Measurements from ENCODE around the gene HLF. TPM values are rescaled to one million over a fixed set of nuclear protein-coding genes. Genes with fewer than 3 reads are reported as not detected.

Gene HLF
- total and polyA plus RNA-seq, 2 donors (not counting 3 experiments of a cell fraction or from before 2014, with no cell fraction given): not detected

- BruUV-seq (replicated peaks): no TSS peak
- CTCF ChIA-PET: interaction anchor here (0.9 to 1.7 kb wide), 3 partner anchors 10 to 68 kb away, joined by 3 read pairs; no protein-coding TSS in a partner anchor
- DNase-seq (ENCODE audit: low read depth, low spot score): no peak
Measured at GRCh38 chr17:55229276-55229675, 35.5 kb upstream of the HLF start.

GRCh38 chr17:55230716-55231115 lies 34.0 kb upstream of the HLF start:
- FAIRE-seq: no peak
- H3K27ac ChIP-seq (ENCODE audit: insufficient read depth, low read depth, low read length): no peak overlapping the region
- no peaks in the 10 kb centered on the region for H3K36me3 ChIP-seq (ENCODE audit: control insufficient read depth in 2 of 2, extremely low read depth in 1 of 2, insufficient read depth in 2 of 2, low read length in 2 of 2)
- no peak for DNase-seq (ENCODE audit: low read depth, low spot score)
- no peak overlapping the region for H3K4me2 ChIP-seq (ENCODE audit: insufficient read depth, low read length)
- no peak overlapping the region for H2AFZ ChIP-seq (ENCODE audit: low read depth, low read length)
- ChIA-PET POLR2A (no interaction called here), CTCF (interaction anchor here (0.8 to 1.7 kb wide), 3 partner anchors 8 to 12 kb away, joined by 3 to 4 read pairs (median 3); no protein-coding TSS in a partner anchor)
- H3K9me3 ChIP-seq (replicated peaks; ENCODE audit: control insufficient read depth, insufficient read depth, low read length): no peaks in the 10 kb centered on the region
- H4K20me1 ChIP-seq (replicated peaks; ENCODE audit: control insufficient read depth, extremely low read depth, insufficient read depth, low read length): no peaks in the 10 kb centered on the region
- no peak overlapping the region for H3K4me3 ChIP-seq (replicated peaks in 1 of 3; ENCODE audit: insufficient read depth in 1 of 3, low read depth in 1 of 3, low read length in 3 of 3)
- dilution Hi-C loops (cut with MboI; ENCODE audit: extremely low pct_ligation_motif_present, low sequenced_read_pairs): no loop called here
- H3K27me3 ChIP-seq (ENCODE audit: control insufficient read depth in 2 of 2, insufficient read depth in 2 of 2, low read length in 2 of 2): no peaks in the 10 kb centered on the region
- intact Hi-C loops (cut with micrococcal nuclease): no loop called here
- no peak for TF ChIP-seq POLR2A (IDR thresholded peaks at IDR 0.05; ENCODE audit: low read depth, low read length)
- TF ChIP-seq MYC (IDR thresholded peaks at IDR 0.05; ENCODE audit: low read depth, low read length): no peak
- no peak for TF ChIP-seq FOS (IDR thresholded peaks at IDR 0.05; ENCODE audit: borderline replicate concordance, insufficient read depth, low read length)
- no peak for TF ChIP-seq POLR2AphosphoS5 (IDR thresholded peaks at IDR 0.05; ENCODE audit: insufficient read depth, low read depth, low read length)
- no peak for TF ChIP-seq EZH2 (IDR thresholded peaks at IDR 0.05; ENCODE audit: borderline replicate concordance, low read depth, low read length, severe bottlenecking)
- TF ChIP-seq MAX (IDR thresholded peaks at IDR 0.05; ENCODE audit: insufficient read depth, insufficient read length): no peak
- TF ChIP-seq JUN (IDR thresholded peaks at IDR 0.05; ENCODE audit: borderline replicate concordance, insufficient read depth, insufficient read length, low read depth): no peak
- no peak for TF ChIP-seq CTCF (IDR thresholded peaks at IDR 0.05; ENCODE audit: extremely low read depth in 1 of 2, insufficient read depth in 1 of 2, low read depth in 1 of 2, low read length in 2 of 2)
- TF ChIP-seq GATA2 (IDR thresholded peaks at IDR 0.05; ENCODE audit: insufficient read depth, insufficient read length, low read depth, low read length): no peak
- no peaks in the 10 kb centered on the region for H3K9me1 ChIP-seq (replicated peaks; ENCODE audit: control insufficient read depth, extremely low read depth, insufficient read depth, low read length)
- H3K79me2 ChIP-seq (ENCODE audit: control insufficient read depth, insufficient read depth, low read length): no peaks in the 10 kb centered on the region
- H3K9ac ChIP-seq (replicated peaks; ENCODE audit: extremely low read depth, insufficient read depth, low read length): no peak overlapping the region
- BruUV-seq (replicated peaks): no TSS peak
- H3K4me1 ChIP-seq (ENCODE audit: control insufficient read depth, extremely low read depth, insufficient read depth, low read length): no peaks in the 10 kb centered on the region

More at GRCh38 chr17:55229276-55229675, 35.5 kb upstream of the HLF start:
- Histone ChIP-seq H3K9me3 (replicated peaks; ENCODE audit: control insufficient read depth, insufficient read depth, low read length) (no peaks in the 10 kb centered on the region), H3K36me3 (ENCODE audit: control insufficient read depth in 2 of 2, extremely low read depth in 1 of 2, insufficient read depth in 2 of 2, low read length in 2 of 2) (no peaks in the 10 kb centered on the region), H2AFZ (ENCODE audit: low read depth, low read length) (no peak overlapping the region), H3K9ac (replicated peaks; ENCODE audit: extremely low read depth, insufficient read depth, low read length) (no peak overlapping the region), H3K27ac (ENCODE audit: insufficient read depth, low read depth, low read length) (no peak overlapping the region), H3K9me1 (replicated peaks; ENCODE audit: control insufficient read depth, extremely low read depth, insufficient read depth, low read length) (no peaks in the 10 kb centered on the region), H3K4me3 (replicated peaks in 1 of 3; ENCODE audit: insufficient read depth in 1 of 3, low read depth in 1 of 3, low read length in 3 of 3) (no peak overlapping the region), H3K79me2 (ENCODE audit: control insufficient read depth, insufficient read depth, low read length) (no peaks in the 10 kb centered on the region), H3K4me1 (ENCODE audit: control insufficient read depth, extremely low read depth, insufficient read depth, low read length) (no peaks in the 10 kb centered on the region), H4K20me1 (replicated peaks; ENCODE audit: control insufficient read depth, extremely low read depth, insufficient read depth, low read length) (no peaks in the 10 kb centered on the region), H3K4me2 (ENCODE audit: insufficient read depth, low read length) (no peak overlapping the region), H3K27me3 (ENCODE audit: control insufficient read depth in 2 of 2, insufficient read depth in 2 of 2, low read length in 2 of 2) (no peaks in the 10 kb centered on the region)
- no peak for FAIRE-seq
- POLR2A ChIA-PET: no interaction called here
- intact Hi-C loops (cut with micrococcal nuclease): no loop called here
- dilution Hi-C loops (cut with MboI; ENCODE audit: extremely low pct_ligation_motif_present, low sequenced_read_pairs): no loop called here
- TF ChIP-seq EZH2 (IDR thresholded peaks at IDR 0.05; ENCODE audit: borderline replicate concordance, low read depth, low read length, severe bottlenecking): no peak
- no peak for TF ChIP-seq POLR2AphosphoS5 (IDR thresholded peaks at IDR 0.05; ENCODE audit: insufficient read depth, low read depth, low read length)
- TF ChIP-seq POLR2A (IDR thresholded peaks at IDR 0.05; ENCODE audit: low read depth, low read length): no peak
- TF ChIP-seq MYC (IDR thresholded peaks at IDR 0.05; ENCODE audit: low read depth, low read length): no peak
- no peak for TF ChIP-seq GATA2 (IDR thresholded peaks at IDR 0.05; ENCODE audit: insufficient read depth, insufficient read length, low read depth, low read length)

Data from endothelial cell of umbilical vein (primary cell).